HUES48 (cell line): ENCODE results near the gene DPM2.

ENCODE experiments used
- H3K27ac ChIP-seq: one replicate; pipeline ENCODE4 v1.7.0; 2013; ENCODE audit warnings: low read depth, low read length, inconsistent platforms
- H3K27me3 ChIP-seq: 2 replicates; pipeline ENCODE4 v1.6.1; 2013; ENCODE audit warnings: mild to moderate bottlenecking, low read length; ENCODE audit not compliant: control insufficient read depth, insufficient read depth
- H3K36me3 ChIP-seq: 2 replicates; pipeline ENCODE4 v1.6.1; 2013; ENCODE audit warnings: low read length; ENCODE audit not compliant: control insufficient read depth, insufficient read depth
- H3K4me1 ChIP-seq: 2 replicates; pipeline ENCODE4 v1.6.1; 2013; ENCODE audit warnings: mild to moderate bottlenecking, low read length; ENCODE audit not compliant: control insufficient read depth, insufficient read depth
- H3K4me3 ChIP-seq: 2 replicates; pipeline ENCODE4 v1.5.1; 2013; ENCODE audit warnings: mild to moderate bottlenecking, low read depth, low read length
- H3K9ac ChIP-seq: 2 replicates; pipeline ENCODE4 v1.6.1; 2013; ENCODE audit warnings: mild to moderate bottlenecking, low read depth, low read length, moderate library complexity
- H3K9me3 ChIP-seq: 2 replicates; pipeline ENCODE4 v1.6.1; 2013; ENCODE audit warnings: low read length; ENCODE audit not compliant: control insufficient read depth, insufficient read depth

DPM2 gene

GRCh38 chr9:127962278-127962677 lies 24.6 kb upstream of the DPM2 start:
- H3K4me1 ChIP-seq, result peaks cover 19% of the 10 kb centered on the region

GRCh38 chr9:127961613-127962155 lies 24.0 kb upstream of the DPM2 start:
- no peaks in the 10 kb centered on the region for H3K9me3 ChIP-seq
- peaks cover 15% of the 10 kb centered on the region for H3K4me1 ChIP-seq
- H3K27me3 ChIP-seq, result no peaks in the 10 kb centered on the region
- H3K36me3 ChIP-seq, result no peaks in the 10 kb centered on the region
- H3K9ac ChIP-seq, result no peak overlapping the region
- H3K27ac ChIP-seq, result no peak overlapping the region
- no peak overlapping the region for H3K4me3 ChIP-seq

More at GRCh38 chr9:127962278-127962677, 24.6 kb upstream of the DPM2 start:
- no peak overlapping the region for H3K4me3 ChIP-seq
- H3K9me3 ChIP-seq, result no peaks in the 10 kb centered on the region
- no peaks in the 10 kb centered on the region for H3K36me3 ChIP-seq
- H3K27ac ChIP-seq, result no peak overlapping the region
- no peak overlapping the region for H3K9ac ChIP-seq
- H3K27me3 ChIP-seq, result no peaks in the 10 kb centered on the region

GRCh38 chr9:127961155-127961490 lies 23.5 kb upstream of the DPM2 start:
- Histone ChIP-seq H3K9ac (no peak overlapping the region), H3K27ac (no peak overlapping the region), H3K4me1 (peaks cover 15% of the 10 kb centered on the region), H3K36me3 (no peaks in the 10 kb centered on the region), H3K4me3 (no peak overlapping the region), H3K27me3 (no peaks in the 10 kb centered on the region), H3K9me3 (no peaks in the 10 kb centered on the region)

GRCh38 chr9:127960410-127961154 lies 22.9 kb upstream of the DPM2 start:
- peaks cover 16% of the 10 kb centered on the region for H3K4me1 ChIP-seq
- H3K4me3 ChIP-seq, result no peak overlapping the region
- no peaks in the 10 kb centered on the region for H3K9me3 ChIP-seq
- H3K27me3 ChIP-seq, result no peaks in the 10 kb centered on the region
- no peak overlapping the region for H3K9ac ChIP-seq
- H3K36me3 ChIP-seq, result no peaks in the 10 kb centered on the region
- H3K27ac ChIP-seq, result no peak overlapping the region

- Histone ChIP-seq H3K4me1 (peaks cover 12% of the 10 kb centered on the region), H3K36me3 (no peaks in the 10 kb centered on the region), H3K27me3 (no peaks in the 10 kb centered on the region), H3K4me3 (no peak overlapping the region), H3K27ac (no peak overlapping the region), H3K9ac (no peak overlapping the region), H3K9me3 (no peaks in the 10 kb centered on the region)
Observed at GRCh38 chr9:127959841-127960409, 22.3 kb upstream of the DPM2 start.

GRCh38 chr9:127959398-127959797 lies 21.7 kb upstream of the DPM2 start:
- Histone ChIP-seq H3K36me3 (no peaks in the 10 kb centered on the region), H3K9ac (no peak overlapping the region), H3K4me1 (peaks cover 12% of the 10 kb centered on the region), H3K27me3 (no peaks in the 10 kb centered on the region), H3K4me3 (no peak overlapping the region), H3K27ac (no peak overlapping the region), H3K9me3 (no peaks in the 10 kb centered on the region)

GRCh38 chr9:127958728-127959127 lies 21.1 kb upstream of the DPM2 start:
- H3K36me3 ChIP-seq, result no peaks in the 10 kb centered on the region
- H3K4me1 ChIP-seq, result peaks cover 12% of the 10 kb centered on the region
- no peaks in the 10 kb centered on the region for H3K27me3 ChIP-seq
- no peak overlapping the region for H3K4me3 ChIP-seq
- no peak overlapping the region for H3K9ac ChIP-seq
- no peaks in the 10 kb centered on the region for H3K9me3 ChIP-seq
- no peak overlapping the region for H3K27ac ChIP-seq

- Histone ChIP-seq H3K4me1 (peaks cover 5% of the 10 kb centered on the region), H3K27ac (peak overlapping the region; percentile 45)
Observed at GRCh38 chr9:127955294-127956015, 17.8 kb upstream of the DPM2 start.

GRCh38 chr9:127954831-127955293 lies 17.2 kb upstream of the DPM2 start:
- Histone ChIP-seq H3K9me3 (no peaks in the 10 kb centered on the region), H3K36me3 (no peaks in the 10 kb centered on the region), H3K9ac (no peak overlapping the region), H3K27ac (peak overlapping the region; percentile 45), H3K27me3 (no peaks in the 10 kb centered on the region), H3K4me1 (peaks cover 5% of the 10 kb centered on the region), H3K4me3 (no peak overlapping the region)

More at GRCh38 chr9:127955294-127956015, 17.8 kb upstream of the DPM2 start:
- no peaks in the 10 kb centered on the region for H3K9me3 ChIP-seq
- H3K36me3 ChIP-seq, result no peaks in the 10 kb centered on the region
- no peak overlapping the region for H3K4me3 ChIP-seq
- H3K9ac ChIP-seq, result no peak overlapping the region
- H3K27me3 ChIP-seq, result no peaks in the 10 kb centered on the region

- no peak overlapping the region for H3K27ac ChIP-seq
- H3K4me3 ChIP-seq, result no peak overlapping the region
- H3K9me3 ChIP-seq, result no peaks in the 10 kb centered on the region
- H3K36me3 ChIP-seq, result no peaks in the 10 kb centered on the region
- H3K9ac ChIP-seq, result no peak overlapping the region
- peaks cover 5% of the 10 kb centered on the region for H3K4me1 ChIP-seq
- H3K27me3 ChIP-seq, result no peaks in the 10 kb centered on the region
Observed at GRCh38 chr9:127953768-127954505, 16.3 kb upstream of the DPM2 start.
